ENCODE data around the gene TMEM237.

- TF ChIP-seq EZH2 (IDR thresholded peaks at IDR 0.05; ENCODE audit: borderline replicate concordance, insufficient read depth, low read depth, low read length, poor library complexity, severe bottlenecking) = no peak
- TF ChIP-seq CTCF (IDR thresholded peaks at IDR 0.05) = no peak
These were observed 41.9 kb upstream of the TMEM237 start for GRCh38 chr2:201685156-201685555.
